ENCODE measurements around the gene NOX3.

NOX3 gene

DNA sequence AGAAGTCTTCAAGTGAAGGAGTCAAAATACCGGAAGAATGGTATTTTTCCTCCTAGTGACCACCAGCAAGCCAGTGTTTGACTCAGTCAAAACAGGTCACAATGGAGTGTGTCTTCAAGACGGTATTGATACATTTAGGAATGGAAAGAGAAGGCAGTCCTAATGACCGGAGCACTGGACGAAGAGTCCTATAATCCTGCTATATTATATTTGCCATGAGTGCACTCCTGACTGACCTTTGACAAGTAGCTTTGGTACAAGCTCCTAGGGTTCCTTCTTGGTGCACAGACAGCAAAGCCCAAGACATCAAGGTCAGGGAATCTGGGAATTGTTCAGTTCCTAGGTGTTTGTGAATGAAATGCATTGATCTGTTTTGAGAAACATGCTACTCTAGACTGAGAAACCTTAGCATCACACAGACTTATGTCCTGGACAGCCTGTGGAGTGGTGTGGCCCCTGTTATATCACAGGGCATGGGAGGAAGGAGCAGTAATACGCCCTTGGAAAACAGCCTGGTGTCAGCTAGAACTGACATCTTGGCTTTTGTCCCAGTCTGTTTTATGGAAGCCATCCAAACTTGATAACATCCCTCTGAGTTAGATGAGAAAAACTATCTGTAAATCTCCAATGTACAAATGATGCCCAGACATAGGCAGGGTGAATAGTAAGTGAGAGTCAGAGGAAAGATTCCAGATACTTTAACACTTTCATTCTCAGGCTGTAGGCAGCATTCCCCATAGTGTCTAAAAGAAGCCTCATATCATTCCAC lies 18.5 kb downstream of the NOX3 start:
- DNase-seq (ENCODE audit: low read depth in 2 of 2), result no peak

DNA sequence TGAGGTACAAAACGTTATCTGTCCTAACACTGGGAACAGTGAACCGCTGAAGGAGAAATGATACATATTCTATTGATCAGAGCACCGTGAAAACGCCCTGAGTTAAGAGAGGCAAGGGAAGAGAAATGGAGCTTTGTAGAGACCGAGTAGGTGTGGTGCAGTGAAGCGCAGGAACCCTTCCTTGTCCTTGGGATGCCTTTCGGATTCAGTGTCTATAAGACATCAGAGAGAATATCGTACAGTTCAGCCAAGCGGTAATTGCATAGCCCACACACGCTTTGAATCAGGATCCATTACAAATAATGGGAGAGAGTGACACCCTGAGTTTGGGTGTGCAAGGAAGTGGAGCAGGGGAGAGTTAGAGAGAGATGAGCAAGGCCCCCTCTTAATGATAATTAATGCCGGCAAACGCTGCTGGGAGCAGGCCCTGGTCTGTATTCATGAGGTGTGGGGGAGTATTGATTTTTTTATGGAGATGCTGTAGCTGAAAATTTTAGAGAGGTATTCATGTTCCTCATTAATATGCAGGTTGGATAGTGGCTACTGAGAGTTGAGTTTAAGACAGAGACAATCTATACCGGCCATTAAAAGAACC lies 20.7 kb downstream of the NOX3 start:
- no peak for DNase-seq (ENCODE audit: low read depth in 2 of 2)

DNA sequence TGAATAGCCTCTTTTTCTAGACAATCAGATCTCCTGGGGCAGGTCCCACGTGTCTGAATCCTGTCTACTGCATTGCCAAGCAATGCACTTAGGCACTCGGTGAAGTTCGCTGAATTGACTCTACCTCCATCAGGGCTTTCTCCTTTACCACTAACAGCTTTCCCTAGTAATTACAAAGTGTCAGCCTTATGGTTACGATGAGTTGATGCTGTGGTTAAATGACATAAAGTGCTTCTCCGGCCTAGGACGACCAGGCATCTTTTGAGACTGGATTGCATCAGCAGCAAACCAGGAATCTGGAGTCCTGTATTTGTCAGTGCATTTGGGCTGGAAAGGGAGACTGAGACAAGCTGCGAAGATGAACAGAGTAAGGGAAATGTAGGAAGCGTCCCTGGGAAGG lies 21.5 kb downstream of the NOX3 start:
- DNase-seq (ENCODE audit: low read depth in 2 of 2), result no peak

DNA sequence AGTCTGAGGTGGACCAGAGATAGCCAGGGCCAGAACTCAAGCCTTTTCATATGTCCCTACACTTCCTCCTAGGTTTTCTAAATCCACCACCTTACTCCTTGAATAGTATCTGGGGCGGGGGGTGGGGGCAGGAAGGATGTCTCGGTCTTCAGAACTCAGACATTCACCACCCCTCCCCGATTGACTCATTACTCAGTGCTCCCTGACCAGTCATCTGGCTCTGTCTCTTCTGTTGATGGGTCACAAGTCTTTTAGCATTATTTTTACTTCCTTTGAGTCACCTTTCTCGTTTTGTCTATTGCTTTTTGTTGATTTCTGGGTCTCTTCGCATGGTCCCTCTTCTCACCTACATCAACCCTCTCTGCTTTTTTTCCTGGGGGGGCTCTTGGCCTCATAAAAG lies 23.3 kb downstream of the NOX3 start:
- no peak for DNase-seq (ENCODE audit: low read depth in 2 of 2)

DNA sequence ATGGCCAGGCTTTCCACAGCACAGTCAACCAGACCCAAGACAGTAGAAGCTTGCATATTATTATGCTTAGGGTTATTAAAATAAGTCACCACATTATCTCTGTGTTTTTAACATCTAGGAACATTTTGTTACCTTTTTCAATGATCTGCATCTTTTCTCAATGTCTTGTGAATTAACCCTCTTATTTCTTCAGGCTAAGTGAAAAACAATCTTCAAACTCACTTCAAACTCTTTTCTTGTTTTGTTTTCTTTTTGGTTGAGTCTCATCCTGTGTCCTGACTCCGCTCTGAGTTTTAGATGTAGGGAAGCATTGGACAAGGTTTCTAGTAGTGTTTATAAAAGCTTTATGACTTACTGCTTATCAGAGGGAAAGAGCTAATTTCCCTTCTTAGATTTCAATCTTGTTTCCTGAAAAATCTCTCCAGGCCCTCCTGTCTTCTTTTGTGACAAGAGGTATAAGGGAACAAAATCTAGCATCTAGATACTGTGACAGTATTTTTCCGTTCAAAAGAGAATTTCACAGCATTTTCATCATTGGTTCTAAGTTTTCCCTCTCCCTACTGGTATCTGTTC lies 26.2 kb downstream of the NOX3 start:
- no peak for DNase-seq (ENCODE audit: low read depth in 2 of 2)

DNA sequence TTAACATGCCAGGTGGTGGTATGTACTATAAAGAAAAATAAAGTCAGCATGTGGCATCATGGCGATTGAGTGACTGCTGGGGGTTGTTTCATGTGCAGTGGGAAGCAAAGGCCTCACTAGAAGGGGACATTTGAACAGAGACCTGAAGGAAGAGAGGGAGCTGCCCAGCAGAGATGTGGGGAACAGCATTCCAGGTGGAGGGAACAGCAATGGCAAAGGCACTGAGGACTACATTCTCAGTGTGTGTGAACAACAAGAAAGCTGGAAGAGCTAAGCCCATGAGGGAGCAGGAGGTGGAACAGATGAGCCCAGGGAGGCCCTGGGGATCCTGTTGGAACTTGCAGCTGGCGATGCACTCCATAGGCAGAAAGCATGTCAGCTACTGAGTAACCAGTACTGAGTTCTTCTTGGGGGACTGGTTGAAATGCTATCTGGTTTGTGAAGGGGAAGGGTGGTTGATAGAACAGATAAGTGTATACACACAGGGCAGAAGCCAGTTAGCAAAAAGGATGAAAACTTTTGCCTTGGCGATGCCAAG lies 29.2 kb downstream of the NOX3 start:
- no peak for DNase-seq (ENCODE audit: low read depth in 2 of 2)

DNA sequence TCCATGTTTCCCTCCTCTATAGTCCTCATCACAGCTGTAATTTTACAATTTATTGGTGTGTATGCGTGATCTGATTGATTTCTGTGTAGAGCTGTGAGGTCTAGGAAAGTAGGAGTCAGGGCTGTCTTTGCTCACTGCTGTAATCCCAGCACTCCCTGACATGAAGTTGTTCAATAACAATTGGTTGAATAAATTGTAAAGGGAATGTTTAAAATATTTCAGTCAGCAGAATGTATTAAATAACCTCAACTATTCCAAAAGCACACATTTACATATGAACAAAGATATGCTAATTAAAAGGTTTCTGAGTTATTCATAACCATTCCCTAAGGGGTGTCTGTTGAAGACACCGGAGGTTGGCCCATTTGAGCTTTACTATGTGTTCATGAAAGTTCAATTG lies 31.5 kb downstream of the NOX3 start:
- no peak for DNase-seq (ENCODE audit: low read depth in 2 of 2)

DNA sequence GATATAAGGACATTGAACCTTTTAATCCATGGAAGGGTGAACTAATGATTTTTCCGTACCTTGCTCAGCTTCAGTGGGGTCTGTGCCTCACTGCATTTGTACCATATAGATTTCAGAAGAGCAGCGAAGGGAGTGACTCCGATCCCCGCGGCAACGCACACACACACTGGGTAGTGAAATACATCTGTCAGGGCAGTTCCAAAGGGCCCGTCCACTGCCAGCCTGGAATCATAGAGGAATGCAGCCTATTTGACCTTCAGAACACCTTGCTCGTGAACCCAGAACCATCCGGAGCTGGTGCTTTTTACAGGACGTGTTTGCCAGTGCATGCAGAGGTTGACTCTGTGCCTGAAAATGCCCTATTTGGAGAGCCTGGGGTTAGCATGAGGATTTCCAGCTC lies 33.0 kb downstream of the NOX3 start:
- no peak for DNase-seq (ENCODE audit: low read depth in 2 of 2)

DNA sequence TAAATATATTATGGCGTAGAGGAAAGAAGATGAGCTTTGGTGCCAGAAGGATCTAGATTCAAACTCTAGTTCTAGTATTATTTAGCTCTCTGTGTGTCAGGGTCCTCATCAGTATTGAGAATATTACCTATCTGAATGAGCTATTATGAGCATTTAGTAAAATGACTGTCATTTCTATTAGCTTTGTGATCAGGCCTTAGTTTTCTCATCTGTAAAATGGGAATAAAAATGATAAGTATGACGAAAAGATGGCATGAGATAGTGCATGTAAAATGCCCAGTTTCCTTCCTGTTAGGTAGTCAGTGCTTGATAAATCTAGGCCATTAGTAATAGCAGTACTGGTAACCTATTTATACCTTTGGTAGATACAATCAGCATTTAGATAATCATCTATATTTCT lies 35.1 kb downstream of the NOX3 start:
- DNase-seq (ENCODE audit: low read depth in 2 of 2), result no peak

DNA sequence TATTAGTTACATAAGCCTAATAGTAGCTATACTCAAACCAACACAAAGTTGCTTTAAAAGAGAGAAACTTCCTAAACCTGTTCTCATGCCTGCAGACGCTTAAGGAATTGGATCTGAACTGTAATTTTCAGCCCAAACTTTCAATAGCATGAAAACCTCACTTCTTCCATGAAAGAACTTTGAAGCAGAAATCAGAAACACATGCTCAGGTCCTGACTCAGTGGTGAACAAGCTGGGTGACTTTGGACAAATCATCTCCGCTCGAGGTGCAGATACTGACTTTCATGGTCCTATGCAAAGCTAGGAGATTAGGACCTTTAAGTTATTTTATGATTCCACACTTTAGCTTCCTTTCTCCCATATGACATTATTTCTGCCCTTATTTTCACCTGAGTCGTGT lies 36.5 kb downstream of the NOX3 start:
- DNase-seq (ENCODE audit: low read depth in 2 of 2), result peak; percentile 25 to 34

DNA sequence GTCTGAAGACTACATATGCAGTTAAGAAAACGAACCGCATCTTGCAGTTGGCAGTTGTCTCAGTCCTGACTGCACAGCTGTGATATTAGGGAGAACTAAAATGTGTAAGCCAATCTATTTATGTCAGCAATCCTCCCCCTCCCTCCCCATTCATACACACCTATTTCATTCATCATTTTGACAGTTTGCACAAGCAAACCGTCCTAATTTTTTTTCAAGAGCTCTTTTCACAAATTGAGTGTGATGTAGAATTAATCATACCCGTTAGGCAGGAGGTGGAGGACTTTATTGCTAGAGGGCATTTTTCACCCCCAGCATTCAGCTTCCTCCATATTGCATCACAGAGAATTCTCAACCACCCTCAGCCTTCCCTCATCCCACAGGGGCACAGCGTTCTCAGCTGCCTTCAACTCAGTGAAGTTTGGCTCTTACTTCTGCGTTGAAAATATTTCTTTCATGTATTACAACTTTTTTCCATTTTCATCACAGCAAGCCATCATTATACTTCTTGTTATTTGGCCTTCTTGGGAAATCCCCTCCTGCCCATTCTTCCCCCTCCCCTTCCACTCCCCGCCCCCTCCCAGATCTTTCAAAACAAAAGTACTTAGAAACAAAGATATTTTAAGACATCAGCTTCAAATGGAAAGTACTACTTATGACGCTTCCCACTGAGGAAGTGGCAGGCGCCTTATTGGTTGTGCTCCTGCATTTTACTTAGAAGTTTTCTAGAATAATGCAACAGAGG lies 37.5 kb downstream of the NOX3 start:
- DNase-seq (ENCODE audit: low read depth in 2 of 2), result peak; percentile 47 to 50

DNA sequence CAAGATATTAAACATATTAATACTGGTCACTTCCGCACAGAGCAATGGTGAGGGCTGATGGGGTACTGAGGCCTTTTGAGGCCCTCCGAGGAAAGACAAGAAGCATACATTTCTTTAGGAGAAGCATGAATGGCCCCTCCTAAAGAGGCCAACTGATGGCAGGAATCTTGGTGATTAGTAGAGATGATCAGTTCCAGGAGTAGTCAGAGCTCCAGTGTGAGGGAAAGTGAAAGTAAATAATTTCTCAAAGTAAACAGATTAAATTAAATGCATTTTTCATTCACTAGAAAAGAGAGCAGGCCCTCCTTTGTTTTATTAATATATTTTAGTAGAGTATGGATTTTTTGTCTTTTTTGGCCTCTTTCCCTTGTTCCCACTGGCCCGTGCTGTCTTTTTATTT lies 38.2 kb downstream of the NOX3 start:
- no peak for DNase-seq (ENCODE audit: low read depth in 2 of 2)

DNA sequence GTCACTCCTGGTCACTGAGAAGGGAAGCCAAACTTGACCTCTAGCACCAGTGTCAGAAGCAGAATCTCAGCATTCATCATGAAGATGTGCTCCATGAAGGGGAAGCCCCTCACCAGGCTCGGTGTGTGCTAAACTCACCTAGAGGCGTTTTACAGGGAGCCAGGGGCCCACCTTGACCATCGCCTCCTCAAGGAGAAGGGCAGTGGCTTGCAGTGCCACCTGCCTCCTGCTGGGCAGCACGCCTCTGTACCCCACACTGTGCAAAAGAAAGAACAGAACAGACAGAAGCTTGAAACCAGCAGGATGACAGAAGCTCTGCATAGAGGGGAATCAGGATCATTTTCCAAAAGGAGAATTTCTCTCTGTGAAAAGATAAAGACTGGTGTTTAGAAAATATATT lies 39.7 kb downstream of the NOX3 start:
- no peak for DNase-seq (ENCODE audit: low read depth in 2 of 2)

DNA sequence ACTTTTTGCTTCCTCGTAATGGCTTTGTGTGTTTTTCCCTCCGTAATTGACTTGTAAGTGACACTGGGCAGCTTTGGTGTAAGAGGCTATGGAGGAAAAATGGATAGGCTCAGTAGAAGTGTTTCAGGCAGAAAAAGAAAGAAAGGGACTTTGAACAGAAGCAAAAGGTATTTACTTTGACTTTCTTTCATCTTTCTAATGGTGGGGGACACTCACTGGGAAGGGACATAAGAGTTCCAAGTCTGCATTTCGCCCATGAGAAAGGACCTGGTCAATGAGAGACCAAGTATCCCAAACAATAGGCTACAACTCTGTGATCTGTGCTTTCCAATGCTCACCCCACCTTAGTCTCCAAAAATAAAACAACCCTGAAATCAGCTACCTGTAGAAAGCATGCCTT lies 41.6 kb downstream of the NOX3 start:
- DNase-seq (ENCODE audit: low read depth in 2 of 2), result no peak

DNA sequence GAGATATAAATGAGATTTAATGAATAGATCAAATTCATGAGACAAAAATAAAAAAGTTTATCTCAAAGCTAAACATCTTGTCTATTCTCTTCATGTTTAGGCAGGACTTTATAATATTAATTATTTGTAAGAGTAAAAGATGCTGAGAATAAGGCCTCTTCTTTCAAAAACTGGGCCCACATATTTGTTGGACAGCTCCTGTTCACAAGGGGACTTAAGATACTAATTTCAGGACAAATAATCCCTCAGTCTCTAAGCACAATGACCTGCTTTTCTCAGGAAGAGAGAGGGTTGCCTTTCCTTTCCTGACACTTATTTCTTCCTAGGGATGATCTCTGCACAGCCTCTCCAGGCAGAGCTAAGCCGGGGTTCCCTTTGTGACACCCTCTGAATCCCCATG lies 43.3 kb downstream of the NOX3 start:
- DNase-seq (ENCODE audit: low read depth in 2 of 2), result no peak

DNA sequence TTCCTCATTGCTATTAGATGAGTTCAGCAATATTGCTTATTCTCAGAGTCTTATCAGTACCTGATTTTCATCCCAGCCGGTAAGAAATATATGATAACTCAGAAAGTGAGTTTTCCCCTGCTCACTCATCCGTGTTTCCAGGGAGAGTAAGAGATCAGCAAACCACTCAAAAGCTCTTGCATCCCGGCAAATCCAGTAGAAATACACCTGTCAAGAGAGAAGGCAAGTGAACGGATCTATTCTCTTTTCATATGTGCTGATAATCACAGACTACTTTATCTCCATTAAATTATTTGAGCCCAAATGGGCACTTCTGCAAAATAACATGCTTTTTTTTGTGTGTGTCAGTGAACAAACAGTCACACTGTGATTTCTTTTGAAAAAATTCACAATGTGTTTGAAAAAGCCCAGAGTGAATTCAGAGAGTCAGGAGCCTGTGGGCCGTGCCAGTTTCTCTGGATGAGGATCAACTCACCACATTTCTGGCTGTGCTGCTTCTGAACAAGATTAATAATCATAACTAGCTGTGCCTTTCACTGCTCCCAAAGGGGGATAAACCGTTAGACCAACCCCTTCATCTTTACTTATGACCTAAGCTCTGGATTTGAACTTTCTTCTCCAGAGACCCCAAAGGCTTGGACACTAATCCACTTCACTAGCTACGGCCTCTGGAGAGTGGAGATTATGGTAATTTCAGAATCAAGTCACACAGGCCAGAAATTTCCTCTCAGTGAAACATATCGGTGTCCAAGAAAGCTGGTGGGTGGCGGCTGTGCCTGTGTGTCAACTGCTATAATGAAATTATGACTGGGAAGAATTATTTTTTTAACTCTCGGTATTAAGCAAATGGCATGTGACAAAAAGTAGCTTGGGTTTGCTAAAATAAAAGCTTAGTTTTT lies 44.2 kb downstream of the NOX3 start:
- no peak for DNase-seq (ENCODE audit: low read depth in 2 of 2)

DNA sequence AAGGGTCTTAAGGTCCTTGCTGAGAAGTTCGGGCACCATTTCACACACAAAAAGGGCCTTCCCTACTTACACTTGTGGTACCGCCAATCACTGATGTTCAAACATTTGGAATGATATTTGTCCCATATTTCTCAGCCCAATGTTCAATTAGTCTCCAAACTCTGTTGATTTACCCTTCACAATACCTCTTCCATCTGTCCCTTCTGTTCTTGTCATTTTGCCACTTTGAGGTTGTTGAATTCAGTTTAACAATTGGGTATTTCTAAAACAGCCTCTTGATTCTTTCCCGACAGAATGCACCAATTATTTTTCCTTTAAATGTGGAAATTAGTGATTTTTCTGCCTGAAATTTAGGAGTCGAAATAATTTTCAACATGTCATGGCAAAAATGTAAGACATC lies 46.2 kb downstream of the NOX3 start:
- no peak for DNase-seq (ENCODE audit: low read depth in 2 of 2)

DNA sequence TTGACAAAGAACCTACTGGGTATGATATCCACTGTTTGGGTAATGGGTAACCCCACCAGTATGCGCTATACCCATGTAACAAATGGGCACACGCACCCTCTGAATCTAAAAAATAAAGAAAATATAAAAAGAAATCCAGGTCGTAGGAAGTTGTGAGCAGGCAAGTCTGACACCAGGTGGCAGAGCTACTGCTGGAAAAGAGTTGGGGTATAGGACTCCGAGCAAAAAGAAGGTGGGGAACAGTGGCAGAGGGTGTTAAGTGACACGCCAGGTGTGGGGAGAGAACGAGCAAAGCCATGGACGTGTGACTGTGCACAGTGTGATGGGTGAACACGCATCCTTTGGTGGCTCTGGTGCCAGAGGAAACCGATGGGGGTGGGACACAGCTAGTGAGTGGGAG lies 46.7 kb downstream of the NOX3 start:
- DNase-seq (ENCODE audit: low read depth in 2 of 2), result no peak

DNA sequence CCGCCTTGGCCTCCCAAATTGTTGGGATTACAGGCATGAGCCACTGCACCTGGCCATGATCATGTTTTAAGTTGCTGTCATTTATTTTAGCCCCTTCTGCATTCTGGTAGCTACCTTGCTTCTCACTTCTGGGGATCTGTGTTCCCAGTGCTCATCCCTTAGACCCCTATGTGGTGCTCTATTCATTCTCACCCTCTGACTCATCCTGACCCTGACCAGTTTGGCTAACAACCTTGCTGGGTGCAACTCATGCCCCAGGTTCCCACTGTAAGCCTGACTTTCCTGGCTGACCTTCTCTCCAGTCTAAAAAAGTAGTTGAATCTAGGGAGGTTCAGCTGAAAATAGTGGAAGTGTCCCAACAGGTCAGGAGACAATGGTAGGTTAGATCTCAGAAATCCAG lies 47.4 kb downstream of the NOX3 start:
- no peak for DNase-seq (ENCODE audit: low read depth in 2 of 2)

DNA sequence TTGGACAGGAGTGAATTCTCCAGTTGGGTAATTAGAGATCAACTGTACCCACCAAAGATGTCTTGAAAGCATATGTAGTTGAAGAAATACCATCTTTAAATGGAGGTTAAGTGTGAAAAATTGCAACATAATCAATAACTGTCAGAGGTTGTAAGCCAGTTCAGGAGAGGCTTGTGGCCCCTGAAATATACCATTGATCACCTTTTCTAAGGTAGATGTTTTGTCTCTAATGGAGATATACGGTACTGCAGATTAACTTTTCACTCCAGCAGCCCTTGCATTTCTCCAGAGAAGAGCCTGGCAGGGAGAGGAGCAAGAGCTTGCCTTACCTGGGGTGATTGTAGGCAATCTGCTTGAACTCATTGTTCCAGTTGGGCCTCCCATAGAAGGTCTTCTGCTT lies 48.8 kb downstream of the NOX3 start:
- no peak for DNase-seq (ENCODE audit: low read depth in 2 of 2)

DNA sequence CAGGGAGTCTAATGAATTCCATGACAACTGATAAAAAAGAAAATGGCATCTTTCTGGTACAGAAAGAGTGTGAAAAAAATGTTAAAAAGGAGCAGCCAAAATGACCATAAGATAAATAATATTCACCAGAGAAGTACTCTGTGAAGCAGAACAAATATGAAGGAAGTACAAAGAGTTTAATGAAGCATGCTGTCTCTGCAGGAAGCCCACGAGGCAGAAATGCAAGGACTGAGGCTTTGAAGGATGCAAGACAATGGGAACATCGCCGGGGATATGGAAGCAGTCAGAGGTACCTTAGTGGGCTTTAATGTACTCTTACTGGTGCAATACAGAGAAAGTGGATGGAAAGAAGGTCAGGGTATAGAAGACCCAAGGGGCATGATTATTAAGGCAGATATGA lies 50.7 kb downstream of the NOX3 start:
- no peak for DNase-seq (ENCODE audit: low read depth in 2 of 2)

Measured in fibroblast of skin of left quadriceps (primary cell).